AML-193 (cell line): ENCODE measurements around the gene ATP8A2.

Source experiments
- DNase-seq, 2 experiments: peaks; one replicate each; lab custom pipeline; 2025; lab: John Stamatoyannopoulos, UW

ATP8A2 gene

GRCh38 chr13:25965596-25965995 is 593.8 kb downstream of the ATP8A2 start:
- no peak for DNase-seq

- no peak for DNase-seq
These were observed 594.3 kb downstream of the ATP8A2 start for GRCh38 chr13:25966086-25966485.

- no peak for DNase-seq
These were observed 595.4 kb downstream of the ATP8A2 start for GRCh38 chr13:25967144-25967543.

- DNase-seq = no peak
These were observed 599.3 kb downstream of the ATP8A2 start for GRCh38 chr13:25971047-25971446.

- DNase-seq = no peak
These were observed 599.8 kb downstream of the ATP8A2 start for GRCh38 chr13:25971459-25972145.

GRCh38 chr13:25973085-25973484 is 601.3 kb downstream of the ATP8A2 start:
- no peak for DNase-seq

- DNase-seq = no peak
These were observed 601.8 kb downstream of the ATP8A2 start for GRCh38 chr13:25973576-25973975.

GRCh38 chr13:25977216-25977615 is 605.4 kb downstream of the ATP8A2 start:
- no peak for DNase-seq

- no peak for DNase-seq
These were observed 605.9 kb downstream of the ATP8A2 start for GRCh38 chr13:25977671-25978070.

- DNase-seq = no peak
These were observed 607.2 kb downstream of the ATP8A2 start for GRCh38 chr13:25978961-25979360.

- DNase-seq = no peak
These were observed 607.6 kb downstream of the ATP8A2 start for GRCh38 chr13:25979371-25979770.

GRCh38 chr13:25980255-25980654 is 608.5 kb downstream of the ATP8A2 start:
- peak in 1 of 2 experiments; percentile 22 for DNase-seq

GRCh38 chr13:25981060-25981459 is 609.3 kb downstream of the ATP8A2 start:
- no peak for DNase-seq

GRCh38 chr13:25982907-25983306 is 611.1 kb downstream of the ATP8A2 start:
- no peak for DNase-seq

GRCh38 chr13:25987987-25988386 is 616.2 kb downstream of the ATP8A2 start:
- DNase-seq = no peak

- DNase-seq = no peak
These were observed 616.9 kb downstream of the ATP8A2 start for GRCh38 chr13:25988661-25989060.

- DNase-seq = no peak
These were observed 619.0 kb downstream of the ATP8A2 start for GRCh38 chr13:25990801-25991200.

- DNase-seq = no peak
These were observed 620.3 kb downstream of the ATP8A2 start for GRCh38 chr13:25992076-25992475.

GRCh38 chr13:26007261-26008125 is 635.7 kb downstream of the ATP8A2 start:
- DNase-seq = no peak

GRCh38 chr13:26010487-26011207 is 638.9 kb downstream of the ATP8A2 start:
- no peak for DNase-seq

GRCh38 chr13:26011208-26011573 is 639.4 kb downstream of the ATP8A2 start:
- DNase-seq = no peak

GRCh38 chr13:26011996-26012821 is 640.4 kb downstream of the ATP8A2 start:
- no peak for DNase-seq
